Ascending aorta (tissue), 2 donors: ENCODE results near the gene COMMD1. TPM values are rescaled to one million over a fixed set of nuclear protein-coding genes. Genes with fewer than 3 reads are reported as not detected.
A peak's percentile ranks its signal among the peaks of the same experiment; 100 is the strongest.
"Not testable (repeated sequence)": the region's sequence is repeated elsewhere in the genome, so short reads cannot be mapped to it uniquely, and the experiment has no call there.

ENCODE experiments used
- DNase-seq, 2 donors: peaks; one replicate each; pipeline ENCODE4 v3.0.0-alpha.2; 2019; ENCODE audit warnings: low spot score in 2 of 2
- H3K27ac ChIP-seq, 2 donors: fragments of 200-600 bp; sonication (generic); one replicate each; pipeline ENCODE4 v1.5.1; 2016 to 2017; ENCODE audit warnings: mild to moderate bottlenecking in 1 of 2
- H3K27me3 ChIP-seq: fragments of 200-600 bp; sonication (generic); one replicate; pipeline ENCODE4 v1.5.1; 2017
- H3K36me3 ChIP-seq, 2 donors: fragments of 200-600 bp; sonication (generic); one replicate each; pipeline ENCODE4 v1.5.1; 2016
- H3K4me1 ChIP-seq, 2 donors: fragments of 200-600 bp; sonication (generic); one replicate each; pipeline ENCODE4 v1.5.1; 2016 to 2017; ENCODE audit warnings: mild to moderate bottlenecking in 1 of 2
- H3K4me3 ChIP-seq, 2 donors: fragments of 200-600 bp; sonication (generic); one replicate each; pipeline ENCODE4 v1.5.1; 2016 to 2017; ENCODE audit warnings: mild to moderate bottlenecking in 1 of 2
- H3K9me3 ChIP-seq, 2 donors: fragments of 200-600 bp; sonication (generic); one replicate each; pipeline ENCODE4 v1.5.1; 2016
- intact Hi-C: fragments of 100-400 bp; cut with DNase I; formaldehyde crosslinking; loops from one replicate; pipeline ENCODE4 v1.15.1; 2023
- total RNA-seq: library from RNA; depleted of rRNA; stranded (reverse); fragments of >200 nt; gene quantifications from one replicate; pipeline ENCODE4 v1.1.0, GENCODE V29; 2016
- TF ChIP-seq, protein P1 (sequence below), 3 experiments: fragments of 200-600 bp in 2 of 3; fragments of 450-650 bp in 1 of 3; sonication (generic) in 2 of 3; IDR thresholded peaks; one replicate each; pipeline ENCODE4 v1.5.1; 2016 to 2019; ENCODE audit warnings: antibody characterized with exemption in 3 of 3, mild to moderate bottlenecking in 1 of 3, moderate library complexity in 1 of 3

The COMMD1 gene
- total RNA-seq, 1 donor from 2014 or later, result 31.8 TPM

DNA sequence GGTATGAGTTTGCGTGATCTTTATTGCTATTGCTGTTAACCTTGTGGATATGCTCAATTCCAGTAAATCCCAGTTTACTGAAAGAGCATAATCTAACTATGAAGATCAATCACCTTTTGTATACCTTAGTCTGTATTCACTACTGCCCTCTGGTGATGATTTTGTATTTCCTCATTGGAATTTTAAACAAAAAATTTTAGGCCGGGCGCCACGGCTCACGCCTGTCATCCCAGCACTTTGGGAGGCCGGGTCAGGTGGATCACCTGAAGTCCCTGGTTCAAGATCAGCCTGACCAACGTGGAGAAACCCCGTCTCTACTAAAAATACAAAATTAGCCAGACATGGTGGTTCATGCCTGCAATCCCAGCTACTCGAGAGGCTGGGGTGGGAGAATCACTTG, 5.1 kb downstream of the COMMD1 start:
- Histone ChIP-seq H3K4me3 (no peak overlapping the region), H3K27me3 (no peaks in the 10 kb centered on the region), H3K36me3 (no peaks in the 10 kb centered on the region), H3K9me3 (no peaks in the 10 kb centered on the region), H3K4me1 (peaks cover 0 to 6% of the 10 kb centered on the region in 2 donors), H3K27ac (no peak overlapping the region)
- TF ChIP-seq, protein P1, sequence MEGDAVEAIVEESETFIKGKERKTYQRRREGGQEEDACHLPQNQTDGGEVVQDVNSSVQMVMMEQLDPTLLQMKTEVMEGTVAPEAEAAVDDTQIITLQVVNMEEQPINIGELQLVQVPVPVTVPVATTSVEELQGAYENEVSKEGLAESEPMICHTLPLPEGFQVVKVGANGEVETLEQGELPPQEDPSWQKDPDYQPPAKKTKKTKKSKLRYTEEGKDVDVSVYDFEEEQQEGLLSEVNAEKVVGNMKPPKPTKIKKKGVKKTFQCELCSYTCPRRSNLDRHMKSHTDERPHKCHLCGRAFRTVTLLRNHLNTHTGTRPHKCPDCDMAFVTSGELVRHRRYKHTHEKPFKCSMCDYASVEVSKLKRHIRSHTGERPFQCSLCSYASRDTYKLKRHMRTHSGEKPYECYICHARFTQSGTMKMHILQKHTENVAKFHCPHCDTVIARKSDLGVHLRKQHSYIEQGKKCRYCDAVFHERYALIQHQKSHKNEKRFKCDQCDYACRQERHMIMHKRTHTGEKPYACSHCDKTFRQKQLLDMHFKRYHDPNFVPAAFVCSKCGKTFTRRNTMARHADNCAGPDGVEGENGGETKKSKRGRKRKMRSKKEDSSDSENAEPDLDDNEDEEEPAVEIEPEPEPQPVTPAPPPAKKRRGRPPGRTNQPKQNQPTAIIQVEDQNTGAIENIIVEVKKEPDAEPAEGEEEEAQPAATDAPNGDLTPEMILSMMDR (IDR thresholded peaks at IDR 0.05), result peak in 1 of 3 experiments; percentile 25
- DNase-seq, result no peak
- intact Hi-C loops, result loop anchor here (10.0 kb wide), 1 partner anchor 864 kb away; no protein-coding TSS in a partner anchor

DNA sequence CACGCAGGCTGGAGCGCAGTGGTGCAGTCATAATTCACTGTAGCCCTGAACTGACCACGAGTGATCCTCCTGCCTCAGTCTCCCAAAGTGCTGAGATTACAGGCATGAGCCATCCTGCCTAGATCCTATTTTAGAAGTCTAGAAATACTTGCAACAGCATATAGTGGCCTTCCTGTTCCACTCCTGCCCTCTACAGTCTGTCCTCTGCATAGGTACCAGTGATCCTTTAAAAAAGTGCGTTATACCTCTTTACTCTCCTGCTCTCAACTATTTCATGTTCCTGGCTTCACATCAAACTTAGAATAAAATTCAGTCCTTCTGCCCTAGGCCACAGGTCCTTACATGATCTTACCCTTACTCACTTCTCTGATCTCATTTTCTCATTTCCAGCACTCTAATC, 6.0 kb downstream of the COMMD1 start:
- Histone ChIP-seq H3K27me3 (no peaks in the 10 kb centered on the region), H3K4me1 (peaks cover 0 to 3% of the 10 kb centered on the region in 2 donors), H3K27ac (no peak overlapping the region), H3K9me3 (no peaks in the 10 kb centered on the region), H3K36me3 (no peaks in the 10 kb centered on the region), H3K4me3 (no peak overlapping the region)
- DNase-seq, result no peak
- TF ChIP-seq, protein P1 (IDR thresholded peaks at IDR 0.05), result no peak
- intact Hi-C loops, result loop anchor here (10.0 kb wide), 1 partner anchor 863 kb away; no protein-coding TSS in a partner anchor

DNA sequence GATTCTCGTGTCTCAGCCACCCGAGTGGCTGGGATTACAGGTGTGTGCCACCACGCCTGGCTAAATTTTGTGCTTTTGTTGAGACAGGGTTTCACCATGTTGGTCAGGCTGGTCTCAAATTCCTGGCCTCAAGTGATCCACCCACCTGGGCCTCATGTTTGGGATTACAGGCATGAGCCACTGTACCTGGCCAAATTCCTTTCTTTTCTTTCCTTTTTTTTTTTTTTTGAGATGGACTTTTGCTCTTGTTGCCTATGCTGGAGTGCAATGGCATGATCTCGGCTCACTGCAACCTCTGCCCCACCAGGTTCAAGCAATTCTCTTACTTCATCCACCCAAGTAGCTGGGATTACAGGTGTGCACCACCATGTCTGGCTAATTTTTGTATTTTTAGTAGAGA, 9.3 kb downstream of the COMMD1 start:
- H3K9me3 ChIP-seq, H3K4me3 ChIP-seq, H3K27ac ChIP-seq, DNase-seq, H3K36me3 ChIP-seq, H3K27me3 ChIP-seq: not testable (repeated sequence)
- intact Hi-C loops, result loop anchor here (5.0 to 10.0 kb wide), 5 partner anchors 58 to 860 kb away; partner anchors contain the start of gene B3GNT2
- H3K4me1 ChIP-seq, result peaks cover 0 to 15% of the 10 kb centered on the region in 2 donors

- TF ChIP-seq, protein P1 (IDR thresholded peaks at IDR 0.05), result no peak
- no peaks in the 10 kb centered on the region for H3K36me3 ChIP-seq
- no peak for DNase-seq
- intact Hi-C loops, result no loop called here
- peaks cover 0 to 26% of the 10 kb centered on the region in 2 donors for H3K4me1 ChIP-seq
- no peaks in the 10 kb centered on the region for H3K27me3 ChIP-seq
- H3K4me3 ChIP-seq, result no peak overlapping the region
- H3K27ac ChIP-seq, result peak overlapping the region; percentile 37 to 58
- no peaks in the 10 kb centered on the region for H3K9me3 ChIP-seq
These were observed 15.1 kb downstream of the COMMD1 start for GRCh38 chr2:61920548-61920947.

- Histone ChIP-seq H3K4me1 (peaks cover 0 to 26% of the 10 kb centered on the region in 2 donors), H3K36me3 (no peaks in the 10 kb centered on the region), H3K9me3 (no peaks in the 10 kb centered on the region), H3K27me3 (no peaks in the 10 kb centered on the region), H3K27ac (no peak overlapping the region), H3K4me3 (no peak overlapping the region)
- DNase-seq, result no peak
- intact Hi-C loops, result no loop called here
- TF ChIP-seq, protein P1 (IDR thresholded peaks at IDR 0.05), result no peak
These were observed 17.2 kb downstream of the COMMD1 start for GRCh38 chr2:61922714-61923113.

DNA sequence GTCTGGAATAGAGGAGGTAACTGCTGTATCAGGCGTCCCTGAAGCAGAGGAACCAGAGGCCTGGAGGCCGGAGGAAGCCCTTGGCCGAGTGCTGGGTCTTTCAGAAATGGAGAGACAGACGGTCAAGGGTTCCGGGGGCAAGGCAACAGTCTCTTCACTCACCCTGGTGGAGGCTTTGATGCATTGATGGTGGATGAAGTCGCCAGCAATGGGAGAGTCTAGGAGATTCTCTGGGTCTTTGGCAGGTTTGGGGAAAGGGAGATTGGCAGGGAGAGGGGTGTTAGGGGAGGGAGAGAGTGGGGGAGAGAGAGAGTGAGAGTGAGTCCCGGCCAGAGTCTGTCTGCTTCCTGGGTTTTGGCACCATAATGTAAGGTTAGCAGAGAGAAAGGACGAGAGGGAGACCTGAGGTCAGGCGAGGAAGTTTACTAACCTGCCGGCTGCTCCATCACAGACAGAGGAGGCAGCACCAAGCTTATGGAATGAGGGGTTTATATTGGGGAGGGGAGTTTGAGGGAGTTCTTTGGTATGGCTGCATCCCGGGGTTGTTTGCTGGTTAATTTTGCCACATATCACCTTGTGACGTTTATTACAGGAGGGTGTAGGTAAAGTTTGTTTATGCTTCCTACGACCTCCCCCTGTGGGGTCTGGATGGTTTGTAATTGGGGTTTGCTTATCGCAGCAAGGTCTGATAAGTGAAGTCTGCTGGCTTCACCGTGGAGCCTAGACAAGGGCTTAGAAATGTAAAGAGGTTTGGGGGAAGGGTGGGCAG, 19.6 kb downstream of the COMMD1 start:
- H3K4me1 ChIP-seq, result peaks cover 0 to 8% of the 10 kb centered on the region in 2 donors
- intact Hi-C loops, result no loop called here
- no peak for DNase-seq
- no peaks in the 10 kb centered on the region for H3K27me3 ChIP-seq
- H3K27ac ChIP-seq, result no peak overlapping the region
- H3K4me3 ChIP-seq, result no peak overlapping the region
- TF ChIP-seq, protein P1 (IDR thresholded peaks at IDR 0.05), result no peak
- no peaks in the 10 kb centered on the region for H3K36me3 ChIP-seq
- H3K9me3 ChIP-seq, result no peaks in the 10 kb centered on the region
